ENCODE data around the gene PPP1R12A. TPM values are rescaled to one million over a fixed set of nuclear protein-coding genes. Genes with fewer than 3 reads are reported as not detected.

The PPP1R12A gene
- total RNA-seq, 2 experiments from 2014 or later = 44.5 to 65.1 TPM

GRCh38 chr12:79932357-79932756 lies 2.5 kb downstream of the PPP1R12A start:
- no peaks in the 10 kb centered on the region for H3K9me2 ChIP-seq (ENCODE audit: insufficient read depth, low read length)
- DNase-seq (ENCODE audit: low spot score) = no peak
- H3K4me2 ChIP-seq (ENCODE audit: low read length) = peak overlapping the region; percentile 84
- no peak overlapping the region for H2AFZ ChIP-seq (ENCODE audit: low read length)
- no peak overlapping the region for H3K27ac ChIP-seq (ENCODE audit: low read depth, low read length, poor library complexity, severe bottlenecking)
- TF ChIP-seq EZH2phosphoT487 (IDR thresholded peaks at IDR 0.05; ENCODE audit: borderline replicate concordance, low read depth, low read length) (no peak), CTCF (conservative IDR thresholded peaks at IDR 0.05; ENCODE audit: low read length) (no peak)
- peaks cover 79% of the 10 kb centered on the region for H3K79me2 ChIP-seq (ENCODE audit: insufficient read depth, low read depth, low read length)
- CTCF ChIA-PET (ENCODE audit: unreplicated experiment) = no interaction called here
- no TSS peak for BruUV-seq (replicated peaks)
- H3K9me3 ChIP-seq (ENCODE audit: low read length) = no peaks in the 10 kb centered on the region
- POLR2A ChIA-PET = interaction anchor here (1.0 to 1.4 kb wide), 4 partner anchors 13 to 244 kb away, joined by 3 to 5 read pairs (median 4); no protein-coding TSS in a partner anchor
- peak overlapping the region; percentile 100 for H3K4me3 ChIP-seq (ENCODE audit: low read depth, low read length, poor library complexity, severe bottlenecking)
- peaks cover 41% of the 10 kb centered on the region for H3K4me1 ChIP-seq (ENCODE audit: insufficient read depth, low read length, poor library complexity, severe bottlenecking)
- intact Hi-C loops (cut with micrococcal nuclease; ENCODE audit: unreplicated experiment) = loop anchor here (5.0 kb wide), 1 partner anchor 45 kb away; no protein-coding TSS in a partner anchor
- H4K20me1 ChIP-seq (ENCODE audit: insufficient read depth, low read length) = peaks cover 48% of the 10 kb centered on the region
- H3K36me3 ChIP-seq (ENCODE audit: insufficient read depth, low read length) = peaks cover 9% of the 10 kb centered on the region; the same call in 1 of the 2 replicates

- no peak for TF ChIP-seq CTCF (conservative IDR thresholded peaks at IDR 0.05; ENCODE audit: low read length)
- Histone ChIP-seq H3K4me1 (ENCODE audit: insufficient read depth, low read length, poor library complexity, severe bottlenecking) (peaks cover 34% of the 10 kb centered on the region), H3K79me2 (ENCODE audit: insufficient read depth, low read depth, low read length) (peaks cover 100% of the 10 kb centered on the region), H3K27ac (ENCODE audit: low read depth, low read length, poor library complexity, severe bottlenecking) (no peak overlapping the region), H3K4me2 (ENCODE audit: low read length) (peak overlapping the region; percentile 32; the same call in 1 of the 2 replicates), H3K9me3 (ENCODE audit: low read length) (no peaks in the 10 kb centered on the region), H3K4me3 (ENCODE audit: low read depth, low read length, poor library complexity, severe bottlenecking) (no peak overlapping the region), H2AFZ (ENCODE audit: low read length) (no peak overlapping the region), H3K36me3 (ENCODE audit: insufficient read depth, low read length) (peaks cover 15% of the 10 kb centered on the region; the same call in 1 of the 2 replicates), H4K20me1 (ENCODE audit: insufficient read depth, low read length) (peaks cover 76% of the 10 kb centered on the region), H3K9me2 (ENCODE audit: insufficient read depth, low read length) (no peaks in the 10 kb centered on the region)
- intact Hi-C loops (cut with micrococcal nuclease; ENCODE audit: unreplicated experiment) = no loop called here
- no TSS peak for BruUV-seq (replicated peaks)
- no peak for DNase-seq (ENCODE audit: low spot score)
- ChIA-PET CTCF (ENCODE audit: unreplicated experiment) (no interaction called here), POLR2A (no interaction called here)
Observed at GRCh38 chr12:79929065-79929464, 5.8 kb downstream of the PPP1R12A start.

GRCh38 chr12:79927772-79928474 lies 7.0 kb downstream of the PPP1R12A start:
- CTCF ChIA-PET (ENCODE audit: unreplicated experiment) = no interaction called here
- Histone ChIP-seq H3K4me3 (ENCODE audit: low read depth, low read length, poor library complexity, severe bottlenecking) (no peak overlapping the region), H3K36me3 (ENCODE audit: insufficient read depth, low read length) (peaks cover 15% of the 10 kb centered on the region; the same call in 1 of the 2 replicates), H3K9me2 (ENCODE audit: insufficient read depth, low read length) (no peaks in the 10 kb centered on the region), H3K27ac (ENCODE audit: low read depth, low read length, poor library complexity, severe bottlenecking) (no peak overlapping the region), H3K4me2 (ENCODE audit: low read length) (peak overlapping the region; percentile 32), H3K9me3 (ENCODE audit: low read length) (no peaks in the 10 kb centered on the region), H4K20me1 (ENCODE audit: insufficient read depth, low read length) (peaks cover 65% of the 10 kb centered on the region), H3K79me2 (ENCODE audit: insufficient read depth, low read depth, low read length) (peaks cover 100% of the 10 kb centered on the region), H3K4me1 (ENCODE audit: insufficient read depth, low read length, poor library complexity, severe bottlenecking) (peaks cover 33% of the 10 kb centered on the region), H2AFZ (ENCODE audit: low read length) (no peak overlapping the region)
- TF ChIP-seq CTCF (conservative IDR thresholded peaks at IDR 0.05; ENCODE audit: low read length) (no peak), EZH2phosphoT487 (IDR thresholded peaks at IDR 0.05; ENCODE audit: borderline replicate concordance, low read depth, low read length) (no peak)
- BruUV-seq (replicated peaks) = no TSS peak
- POLR2A ChIA-PET = interaction anchor here (0.5 to 1.2 kb wide), 3 partner anchors 16 to 23 kb away, joined by 3 to 8 read pairs (median 3); no protein-coding TSS in a partner anchor
- intact Hi-C loops (cut with micrococcal nuclease; ENCODE audit: unreplicated experiment) = no loop called here
- DNase-seq (ENCODE audit: low spot score) = peak; percentile 33
